GM23338 (cell line): Measurements from ENCODE around the gene SLC39A11. TPM values are rescaled to one million over a fixed set of nuclear protein-coding genes. Genes with fewer than 3 reads are reported as not detected.

Experiments used
- ATAC-seq: fragments of 200-7000 bp; cut with Tn5 transposase; 3 replicates; pipeline ENCODE4 v1.9.1; 2020
- DNase-seq: peaks from one replicate; pipeline ENCODE4 v3.0.0-alpha.2; 2015; ENCODE audit warnings: low spot score
- H2AFZ ChIP-seq: fragments of 200-600 bp; sonication (generic); 2 replicates; pipeline ENCODE4 v1.8.0; 2016; ENCODE audit warnings: antibody characterized with exemption, mild to moderate bottlenecking, moderate library complexity
- H3F3A ChIP-seq: fragments of 200-600 bp; sonication (generic); replicated peaks from 2 replicates; pipeline ENCODE4 v1.8.0; 2017; ENCODE audit warnings: antibody characterized with exemption, mixed run types, low read depth
- H3K27ac ChIP-seq: fragments of 200-600 bp; sonication (generic); 2 replicates; pipeline ENCODE4 v1.6.1; 2016; ENCODE audit warnings: low read depth
- H3K27me3 ChIP-seq: fragments of 200-600 bp; sonication (generic); 2 replicates; pipeline ENCODE4 v1.8.0; 2016; ENCODE audit warnings: mild to moderate bottlenecking, mixed run types, moderate library complexity; ENCODE audit not compliant: insufficient read depth
- H3K36me3 ChIP-seq: fragments of 200-600 bp; sonication (generic); 2 replicates; pipeline ENCODE4 v1.8.0; 2016; ENCODE audit warnings: mild to moderate bottlenecking; ENCODE audit not compliant: insufficient read depth
- H3K4me1 ChIP-seq: fragments of 200-600 bp; sonication (generic); 2 replicates; pipeline ENCODE4 v1.8.0; 2016; ENCODE audit warnings: mild to moderate bottlenecking, moderate library complexity; ENCODE audit not compliant: insufficient read depth
- H3K4me2 ChIP-seq: fragments of 200-600 bp; sonication (generic); 2 replicates; pipeline ENCODE4 v1.7.1; 2017; ENCODE audit warnings: mixed run types
- H3K4me3 ChIP-seq: fragments of 200-600 bp; sonication (generic); 2 replicates; pipeline ENCODE4 v1.6.1; 2016; ENCODE audit warnings: mixed run types
- H3K79me2 ChIP-seq: fragments of 200-600 bp; sonication (generic); replicated peaks from 2 replicates; pipeline ENCODE4 v1.8.0; 2017; ENCODE audit warnings: mild to moderate bottlenecking; ENCODE audit not compliant: insufficient read depth
- H3K9me2 ChIP-seq: fragments of 200-600 bp; sonication (generic); 2 replicates; pipeline ENCODE4 v1.8.0; 2017; ENCODE audit not compliant: insufficient read depth
- H4K20me1 ChIP-seq: fragments of 200-600 bp; sonication (generic); replicated peaks from 2 replicates; pipeline ENCODE4 v1.8.0; 2017; ENCODE audit warnings: mild to moderate bottlenecking; ENCODE audit not compliant: insufficient read depth
- H3K27ac Mint-ChIP-seq: 2 replicates; pipeline ENCODE4 v1.8.0; 2020; ENCODE audit warnings: inconsistent platforms, mild to moderate bottlenecking, moderate library complexity, mixed read lengths
- H3K27me3 Mint-ChIP-seq: 3 replicates; pipeline ENCODE4 v1.8.0; 2022; ENCODE audit warnings: low read depth, mild to moderate bottlenecking, moderate library complexity, mixed read lengths, inconsistent platforms; ENCODE audit not compliant: insufficient read depth, poor library complexity
- H3K36me3 Mint-ChIP-seq: 3 replicates; pipeline ENCODE4 v1.8.0; 2021; ENCODE audit warnings: low read depth, mild to moderate bottlenecking, inconsistent platforms, moderate library complexity, mixed read lengths
- H3K4me1 Mint-ChIP-seq: 3 replicates; pipeline ENCODE4 v1.8.0; 2020; ENCODE audit warnings: mild to moderate bottlenecking, inconsistent platforms, mixed read lengths
- H3K4me3 Mint-ChIP-seq: 3 replicates; pipeline ENCODE4 v1.8.0; 2021; ENCODE audit warnings: moderate library complexity, mild to moderate bottlenecking, inconsistent platforms, mixed read lengths
- H3K9me3 Mint-ChIP-seq: 3 replicates; pipeline ENCODE4 v1.8.0; 2020; ENCODE audit warnings: moderate library complexity, mild to moderate bottlenecking, inconsistent platforms, mixed read lengths
- CREB1 ChIP-seq: fragments of 250-450 bp; sonication (Bioruptor Pico); IDR thresholded peaks from 2 replicates; pipeline ENCODE4 v1.5.0; 2020; ENCODE audit warnings: low read depth, mild to moderate bottlenecking, moderate library complexity
- EZH2 ChIP-seq: fragments of 200-600 bp; sonication (generic); IDR thresholded peaks from one replicate; pipeline ENCODE4 v1.8.0; 2017; ENCODE audit warnings: antibody characterized with exemption, mild to moderate bottlenecking, low read depth; ENCODE audit not compliant: unreplicated experiment
- EZH2phosphoT487 ChIP-seq: fragments of 200-600 bp; sonication (generic); IDR thresholded peaks from one replicate; pipeline ENCODE4 v1.8.1; 2018; ENCODE audit warnings: antibody characterized with exemption; ENCODE audit not compliant: unreplicated experiment
- JUNB ChIP-seq: IDR thresholded peaks from one replicate; pipeline ENCODE4 v1.6.1; 2016; ENCODE audit warnings: antibody characterized with exemption; ENCODE audit not compliant: unreplicated experiment
- NANOG ChIP-seq: IDR thresholded peaks from 2 replicates; pipeline ENCODE4 v1.6.1; 2016; ENCODE audit warnings: antibody characterized with exemption, borderline replicate concordance
- POLR2AphosphoS5 ChIP-seq: IDR thresholded peaks from 2 replicates; pipeline ENCODE4 v1.6.1; 2016; ENCODE audit warnings: antibody characterized with exemption, low read depth
- STAT1 ChIP-seq: IDR thresholded peaks from one replicate; pipeline ENCODE4 v1.6.1; 2016; ENCODE audit warnings: antibody characterized with exemption; ENCODE audit not compliant: unreplicated experiment
- ZNF114 ChIP-seq: fragments of 250-450 bp; sonication (Bioruptor Pico); IDR thresholded peaks from 2 replicates; pipeline ENCODE4 v1.5.0; 2020; ENCODE audit warnings: mild to moderate bottlenecking, moderate library complexity
- ZNF331 ChIP-seq: fragments of 250-450 bp; sonication (Bioruptor Pico); IDR thresholded peaks from 2 replicates; pipeline ENCODE4 v1.5.0; 2020; ENCODE audit warnings: low read depth, mild to moderate bottlenecking, moderate library complexity
- polyA plus RNA-seq: library from polyadenylated mRNA; unstranded; fragments of >200 nt; fragmentation: Nextera tagmentation; extraction: Ambion mirVana; gene quantifications from 2 replicates; pipeline ENCODE4 v1.2.1, GENCODE V29; 2016
- total RNA-seq: library from RNA; depleted of rRNA; stranded (reverse); fragments of >200 nt; shearing (Covaris generic); gene quantifications from 2 replicates; pipeline ENCODE4 v1.2.3, GENCODE V29; 2014
- TF ChIP-seq, protein P1 (sequence below), 2 experiments: fragments of 200-600 bp in 1 of 2; sonication (generic) in 1 of 2; conservative IDR thresholded peaks; 2 replicates each; pipeline versions ENCODE4 v1.5.1 to v1.6.1; 2016 to 2017; ENCODE audit warnings: antibody characterized with exemption in 2 of 2, low read depth in 2 of 2, mild to moderate bottlenecking in 2 of 2, moderate library complexity in 1 of 2
- TF ChIP-seq, protein P2 (sequence below): fragments of 250-450 bp; sonication (Bioruptor Pico); IDR thresholded peaks from 2 replicates; pipeline ENCODE4 v1.5.0; 2020; ENCODE audit warnings: mild to moderate bottlenecking, moderate library complexity
- TF ChIP-seq, protein P3 (sequence below): IDR thresholded peaks from one replicate; pipeline ENCODE4 v1.6.1; 2018; ENCODE audit warnings: antibody characterized with exemption; ENCODE audit not compliant: unreplicated experiment
- TF ChIP-seq, protein P4 (sequence below): IDR thresholded peaks from 2 replicates; pipeline ENCODE4 v1.6.1; 2016; ENCODE audit warnings: antibody characterized with exemption

Gene SLC39A11
- total and polyA plus RNA-seq, 2 experiments from 2014 or later, result 10.8 to 18.1 TPM

DNA sequence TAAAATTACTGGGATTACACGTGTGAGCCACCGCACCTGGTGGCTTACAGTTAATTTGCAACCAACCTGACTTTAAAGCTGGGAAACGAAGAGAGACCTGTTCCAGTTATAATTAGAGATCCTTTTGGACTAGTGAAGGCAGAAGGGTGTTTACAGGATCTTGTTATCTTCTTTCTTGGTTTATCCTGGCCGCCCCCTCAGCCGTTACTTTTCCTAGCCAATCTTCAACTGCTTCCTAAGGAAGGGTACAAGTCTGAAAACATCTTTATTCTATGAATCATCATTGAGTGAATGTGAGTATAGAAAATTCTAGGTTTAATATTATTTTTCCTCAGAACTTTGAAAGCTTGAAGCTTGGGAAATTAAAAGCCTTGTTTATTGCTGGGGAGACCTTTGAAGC is 286.5 kb downstream of the SLC39A11 start:
- H4K20me1 ChIP-seq, result no peaks in the 10 kb centered on the region
- no peaks in the 10 kb centered on the region for H3K27me3 ChIP-seq
- H3K4me1 ChIP-seq, result no peaks in the 10 kb centered on the region
- H3K9me2 ChIP-seq, result peaks cover 17% of the 10 kb centered on the region
- H3K4me2 ChIP-seq, result no peak overlapping the region
- peaks cover 15% of the 10 kb centered on the region for H3K9me3 Mint-ChIP-seq
- H3K27me3 Mint-ChIP-seq, result peaks cover 4% of the 10 kb centered on the region
- H2AFZ ChIP-seq, result no peak overlapping the region
- ATAC-seq (no peak), DNase-seq (no peak)
- no peak overlapping the region for H3K27ac ChIP-seq
- no peaks in the 10 kb centered on the region for H3F3A ChIP-seq
- no peaks in the 10 kb centered on the region for H3K36me3 ChIP-seq
- H3K4me3 Mint-ChIP-seq, result no peak overlapping the region
- no peaks in the 10 kb centered on the region for H3K4me1 Mint-ChIP-seq
- TF ChIP-seq EZH2phosphoT487 (no peak), STAT1 (no peak), ZNF114 (no peak), NANOG (no peak), CREB1 (CRISPR knock-in tag) (no peak), POLR2AphosphoS5 (no peak), JUNB (no peak), ZNF331 (CRISPR knock-in tag) (no peak), EZH2 (no peak)
- TF ChIP-seq, protein P1, sequence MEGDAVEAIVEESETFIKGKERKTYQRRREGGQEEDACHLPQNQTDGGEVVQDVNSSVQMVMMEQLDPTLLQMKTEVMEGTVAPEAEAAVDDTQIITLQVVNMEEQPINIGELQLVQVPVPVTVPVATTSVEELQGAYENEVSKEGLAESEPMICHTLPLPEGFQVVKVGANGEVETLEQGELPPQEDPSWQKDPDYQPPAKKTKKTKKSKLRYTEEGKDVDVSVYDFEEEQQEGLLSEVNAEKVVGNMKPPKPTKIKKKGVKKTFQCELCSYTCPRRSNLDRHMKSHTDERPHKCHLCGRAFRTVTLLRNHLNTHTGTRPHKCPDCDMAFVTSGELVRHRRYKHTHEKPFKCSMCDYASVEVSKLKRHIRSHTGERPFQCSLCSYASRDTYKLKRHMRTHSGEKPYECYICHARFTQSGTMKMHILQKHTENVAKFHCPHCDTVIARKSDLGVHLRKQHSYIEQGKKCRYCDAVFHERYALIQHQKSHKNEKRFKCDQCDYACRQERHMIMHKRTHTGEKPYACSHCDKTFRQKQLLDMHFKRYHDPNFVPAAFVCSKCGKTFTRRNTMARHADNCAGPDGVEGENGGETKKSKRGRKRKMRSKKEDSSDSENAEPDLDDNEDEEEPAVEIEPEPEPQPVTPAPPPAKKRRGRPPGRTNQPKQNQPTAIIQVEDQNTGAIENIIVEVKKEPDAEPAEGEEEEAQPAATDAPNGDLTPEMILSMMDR (conservative IDR thresholded peaks at IDR 0.05; ENCODE audit: low read depth in 2 of 2), result no peak
- TF ChIP-seq, protein P2, sequence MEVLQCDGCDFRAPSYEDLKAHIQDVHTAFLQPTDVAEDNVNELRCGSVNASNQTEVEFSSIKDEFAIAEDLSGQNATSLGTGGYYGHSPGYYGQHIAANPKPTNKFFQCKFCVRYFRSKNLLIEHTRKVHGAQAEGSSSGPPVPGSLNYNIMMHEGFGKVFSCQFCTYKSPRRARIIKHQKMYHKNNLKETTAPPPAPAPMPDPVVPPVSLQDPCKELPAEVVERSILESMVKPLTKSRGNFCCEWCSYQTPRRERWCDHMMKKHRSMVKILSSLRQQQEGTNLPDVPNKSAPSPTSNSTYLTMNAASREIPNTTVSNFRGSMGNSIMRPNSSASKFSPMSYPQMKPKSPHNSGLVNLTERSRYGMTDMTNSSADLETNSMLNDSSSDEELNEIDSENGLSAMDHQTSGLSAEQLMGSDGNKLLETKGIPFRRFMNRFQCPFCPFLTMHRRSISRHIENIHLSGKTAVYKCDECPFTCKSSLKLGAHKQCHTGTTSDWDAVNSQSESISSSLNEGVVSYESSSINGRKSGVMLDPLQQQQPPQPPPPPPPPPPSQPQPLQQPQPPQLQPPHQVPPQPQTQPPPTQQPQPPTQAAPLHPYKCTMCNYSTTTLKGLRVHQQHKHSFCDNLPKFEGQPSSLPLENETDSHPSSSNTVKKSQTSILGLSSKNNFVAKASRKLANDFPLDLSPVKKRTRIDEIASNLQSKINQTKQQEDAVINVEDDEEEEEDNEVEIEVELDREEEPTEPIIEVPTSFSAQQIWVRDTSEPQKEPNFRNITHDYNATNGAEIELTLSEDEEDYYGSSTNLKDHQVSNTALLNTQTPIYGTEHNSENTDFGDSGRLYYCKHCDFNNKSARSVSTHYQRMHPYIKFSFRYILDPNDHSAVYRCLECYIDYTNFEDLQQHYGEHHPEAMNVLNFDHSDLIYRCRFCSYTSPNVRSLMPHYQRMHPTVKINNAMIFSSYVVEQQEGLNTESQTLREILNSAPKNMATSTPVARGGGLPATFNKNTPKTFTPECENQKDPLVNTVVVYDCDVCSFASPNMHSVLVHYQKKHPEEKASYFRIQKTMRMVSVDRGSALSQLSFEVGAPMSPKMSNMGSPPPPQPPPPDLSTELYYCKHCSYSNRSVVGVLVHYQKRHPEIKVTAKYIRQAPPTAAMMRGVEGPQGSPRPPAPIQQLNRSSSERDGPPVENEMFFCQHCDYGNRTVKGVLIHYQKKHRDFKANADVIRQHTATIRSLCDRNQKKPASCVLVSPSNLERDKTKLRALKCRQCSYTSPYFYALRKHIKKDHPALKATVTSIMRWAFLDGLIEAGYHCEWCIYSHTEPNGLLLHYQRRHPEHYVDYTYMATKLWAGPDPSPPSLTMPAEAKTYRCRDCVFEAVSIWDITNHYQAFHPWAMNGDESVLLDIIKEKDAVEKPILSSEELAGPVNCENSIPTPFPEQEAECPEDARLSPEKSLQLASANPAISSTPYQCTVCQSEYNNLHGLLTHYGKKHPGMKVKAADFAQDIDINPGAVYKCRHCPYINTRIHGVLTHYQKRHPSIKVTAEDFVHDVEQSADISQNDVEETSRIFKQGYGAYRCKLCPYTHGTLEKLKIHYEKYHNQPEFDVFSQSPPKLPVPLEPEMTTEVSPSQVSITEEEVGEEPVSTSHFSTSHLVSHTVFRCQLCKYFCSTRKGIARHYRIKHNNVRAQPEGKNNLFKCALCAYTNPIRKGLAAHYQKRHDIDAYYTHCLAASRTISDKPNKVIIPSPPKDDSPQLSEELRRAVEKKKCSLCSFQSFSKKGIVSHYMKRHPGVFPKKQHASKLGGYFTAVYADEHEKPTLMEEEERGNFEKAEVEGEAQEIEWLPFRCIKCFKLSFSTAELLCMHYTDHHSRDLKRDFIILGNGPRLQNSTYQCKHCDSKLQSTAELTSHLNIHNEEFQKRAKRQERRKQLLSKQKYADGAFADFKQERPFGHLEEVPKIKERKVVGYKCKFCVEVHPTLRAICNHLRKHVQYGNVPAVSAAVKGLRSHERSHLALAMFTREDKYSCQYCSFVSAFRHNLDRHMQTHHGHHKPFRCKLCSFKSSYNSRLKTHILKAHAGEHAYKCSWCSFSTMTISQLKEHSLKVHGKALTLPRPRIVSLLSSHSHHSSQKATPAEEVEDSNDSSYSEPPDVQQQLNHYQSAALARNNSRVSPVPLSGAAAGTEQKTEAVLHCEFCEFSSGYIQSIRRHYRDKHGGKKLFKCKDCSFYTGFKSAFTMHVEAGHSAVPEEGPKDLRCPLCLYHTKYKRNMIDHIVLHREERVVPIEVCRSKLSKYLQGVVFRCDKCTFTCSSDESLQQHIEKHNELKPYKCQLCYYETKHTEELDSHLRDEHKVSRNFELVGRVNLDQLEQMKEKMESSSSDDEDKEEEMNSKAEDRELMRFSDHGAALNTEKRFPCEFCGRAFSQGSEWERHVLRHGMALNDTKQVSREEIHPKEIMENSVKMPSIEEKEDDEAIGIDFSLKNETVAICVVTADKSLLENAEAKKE (CRISPR knock-in tag), result no peak
- TF ChIP-seq, protein P3, sequence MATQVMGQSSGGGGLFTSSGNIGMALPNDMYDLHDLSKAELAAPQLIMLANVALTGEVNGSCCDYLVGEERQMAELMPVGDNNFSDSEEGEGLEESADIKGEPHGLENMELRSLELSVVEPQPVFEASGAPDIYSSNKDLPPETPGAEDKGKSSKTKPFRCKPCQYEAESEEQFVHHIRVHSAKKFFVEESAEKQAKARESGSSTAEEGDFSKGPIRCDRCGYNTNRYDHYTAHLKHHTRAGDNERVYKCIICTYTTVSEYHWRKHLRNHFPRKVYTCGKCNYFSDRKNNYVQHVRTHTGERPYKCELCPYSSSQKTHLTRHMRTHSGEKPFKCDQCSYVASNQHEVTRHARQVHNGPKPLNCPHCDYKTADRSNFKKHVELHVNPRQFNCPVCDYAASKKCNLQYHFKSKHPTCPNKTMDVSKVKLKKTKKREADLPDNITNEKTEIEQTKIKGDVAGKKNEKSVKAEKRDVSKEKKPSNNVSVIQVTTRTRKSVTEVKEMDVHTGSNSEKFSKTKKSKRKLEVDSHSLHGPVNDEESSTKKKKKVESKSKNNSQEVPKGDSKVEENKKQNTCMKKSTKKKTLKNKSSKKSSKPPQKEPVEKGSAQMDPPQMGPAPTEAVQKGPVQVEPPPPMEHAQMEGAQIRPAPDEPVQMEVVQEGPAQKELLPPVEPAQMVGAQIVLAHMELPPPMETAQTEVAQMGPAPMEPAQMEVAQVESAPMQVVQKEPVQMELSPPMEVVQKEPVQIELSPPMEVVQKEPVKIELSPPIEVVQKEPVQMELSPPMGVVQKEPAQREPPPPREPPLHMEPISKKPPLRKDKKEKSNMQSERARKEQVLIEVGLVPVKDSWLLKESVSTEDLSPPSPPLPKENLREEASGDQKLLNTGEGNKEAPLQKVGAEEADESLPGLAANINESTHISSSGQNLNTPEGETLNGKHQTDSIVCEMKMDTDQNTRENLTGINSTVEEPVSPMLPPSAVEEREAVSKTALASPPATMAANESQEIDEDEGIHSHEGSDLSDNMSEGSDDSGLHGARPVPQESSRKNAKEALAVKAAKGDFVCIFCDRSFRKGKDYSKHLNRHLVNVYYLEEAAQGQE, result no peak
- TF ChIP-seq, protein P4, sequence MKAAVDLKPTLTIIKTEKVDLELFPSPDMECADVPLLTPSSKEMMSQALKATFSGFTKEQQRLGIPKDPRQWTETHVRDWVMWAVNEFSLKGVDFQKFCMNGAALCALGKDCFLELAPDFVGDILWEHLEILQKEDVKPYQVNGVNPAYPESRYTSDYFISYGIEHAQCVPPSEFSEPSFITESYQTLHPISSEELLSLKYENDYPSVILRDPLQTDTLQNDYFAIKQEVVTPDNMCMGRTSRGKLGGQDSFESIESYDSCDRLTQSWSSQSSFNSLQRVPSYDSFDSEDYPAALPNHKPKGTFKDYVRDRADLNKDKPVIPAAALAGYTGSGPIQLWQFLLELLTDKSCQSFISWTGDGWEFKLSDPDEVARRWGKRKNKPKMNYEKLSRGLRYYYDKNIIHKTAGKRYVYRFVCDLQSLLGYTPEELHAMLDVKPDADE, result no peak
- H3K79me2 ChIP-seq, result no peaks in the 10 kb centered on the region
- H3K4me3 ChIP-seq, result no peak overlapping the region
- no peak overlapping the region for H3K27ac Mint-ChIP-seq
- peaks cover 7% of the 10 kb centered on the region; the same call in 2 of the 3 replicates for H3K36me3 Mint-ChIP-seq
